AG04450 (cell line): ENCODE data around the gene SPRED2. TPM values are rescaled to one million over a fixed set of nuclear protein-coding genes. Genes with fewer than 3 reads are reported as not detected.
"Not testable (repeated sequence)": the region's sequence is repeated elsewhere in the genome, so short reads cannot be mapped to it uniquely, and the experiment has no call there.

Experiments used
- CTCF ChIA-PET: fragments of 300-600, 350-600 bp; formaldehyde crosslinking; extraction: SDS; loops from one replicate; lab custom pipeline; 2022; ENCODE audit warnings: antibody characterized with exemption, inconsistent platforms; lab: Charles Lee
- POLR2A ChIA-PET: fragments of 350-600 bp; formaldehyde crosslinking; extraction: SDS; loops from one replicate; lab custom pipeline; 2021; ENCODE audit warnings: antibody characterized with exemption, inconsistent platforms; lab: Yijun Ruan, JAX
- DNase-seq: peaks from one replicate; pipeline ENCODE4 v3.0.0-alpha.2; 2011; ENCODE audit warnings: low read depth, low spot score
- H3K27ac ChIP-seq: one replicate; pipeline ENCODE4 v1.5.1; 2012; ENCODE audit warnings: low read depth, low read length, control low read depth
- H3K27me3 ChIP-seq: one replicate; pipeline ENCODE4 v1.6.0; 2012; ENCODE audit warnings: low read length; ENCODE audit not compliant: control insufficient read depth, insufficient read depth
- H3K4me3 ChIP-seq: 2 replicates; pipeline ENCODE4 v1.5.1; 2011; ENCODE audit warnings: mild to moderate bottlenecking, low read depth, low read length, control low read depth
- H3K9me3 ChIP-seq: 2 replicates; pipeline ENCODE4 v1.5.1; 2012; ENCODE audit warnings: low read length; ENCODE audit not compliant: control insufficient read depth, insufficient read depth
- polyA plus RNA-seq: library from polyadenylated mRNA; depleted of rRNA; stranded (reverse); fragments of >200 nt; gene quantifications from 2 replicates; pipeline ENCODE4 v1.2.3, GENCODE V29; 2011
- TF ChIP-seq, protein P1 (sequence below): IDR thresholded peaks from 2 replicates; pipeline ENCODE4 v1.5.1; 2011; ENCODE audit warnings: low read depth, low read length, control low read depth, inconsistent platforms

The SPRED2 gene
- polyA plus RNA-seq, 1 experiment = 18.6 TPM

DNA sequence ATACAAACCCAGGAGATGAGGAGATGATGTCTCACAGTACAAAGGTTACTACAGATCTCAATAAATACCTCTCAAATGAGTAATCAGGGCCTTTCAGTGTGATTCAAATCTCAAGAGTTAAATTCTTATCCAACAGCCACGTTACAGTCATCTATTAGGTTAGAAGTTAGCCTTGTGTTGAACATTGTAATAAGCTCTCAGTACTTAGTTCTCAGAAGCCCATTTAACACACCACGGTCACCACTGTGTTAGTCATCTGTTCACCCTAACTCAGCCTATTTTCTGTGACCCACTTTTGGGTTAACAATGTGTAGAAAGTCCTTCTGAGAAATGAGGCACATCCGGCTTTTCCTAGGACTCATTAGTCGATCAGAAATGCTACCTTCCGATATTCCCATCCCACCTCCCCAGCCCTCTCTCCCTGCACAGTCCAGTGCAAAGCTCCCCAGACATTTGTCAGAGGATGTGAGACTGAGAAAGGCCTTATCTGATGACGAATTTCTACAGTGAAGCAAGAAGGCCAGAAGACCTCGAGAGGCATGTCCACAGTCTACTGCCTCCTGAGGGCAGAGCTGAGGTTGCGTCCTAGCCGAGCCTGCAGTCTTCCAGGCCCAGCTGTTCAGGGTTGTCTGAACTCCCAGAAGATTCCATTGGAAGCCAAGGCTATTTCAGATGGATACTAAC, 112.2 kb downstream of the SPRED2 start:
- no peak overlapping the region; the same call in 1 of the 2 replicates for H3K4me3 ChIP-seq
- H3K27ac ChIP-seq = peak overlapping the region; percentile 99
- H3K27me3 ChIP-seq = no peaks in the 10 kb centered on the region
- POLR2A ChIA-PET = interaction anchor here (0.5 to 2.1 kb wide), 12 partner anchors 10 to 190 kb away, joined by 3 to 8 read pairs (median 4); partner anchors contain the start of genes ACTR2 and RAB1A
- TF ChIP-seq, protein P1, sequence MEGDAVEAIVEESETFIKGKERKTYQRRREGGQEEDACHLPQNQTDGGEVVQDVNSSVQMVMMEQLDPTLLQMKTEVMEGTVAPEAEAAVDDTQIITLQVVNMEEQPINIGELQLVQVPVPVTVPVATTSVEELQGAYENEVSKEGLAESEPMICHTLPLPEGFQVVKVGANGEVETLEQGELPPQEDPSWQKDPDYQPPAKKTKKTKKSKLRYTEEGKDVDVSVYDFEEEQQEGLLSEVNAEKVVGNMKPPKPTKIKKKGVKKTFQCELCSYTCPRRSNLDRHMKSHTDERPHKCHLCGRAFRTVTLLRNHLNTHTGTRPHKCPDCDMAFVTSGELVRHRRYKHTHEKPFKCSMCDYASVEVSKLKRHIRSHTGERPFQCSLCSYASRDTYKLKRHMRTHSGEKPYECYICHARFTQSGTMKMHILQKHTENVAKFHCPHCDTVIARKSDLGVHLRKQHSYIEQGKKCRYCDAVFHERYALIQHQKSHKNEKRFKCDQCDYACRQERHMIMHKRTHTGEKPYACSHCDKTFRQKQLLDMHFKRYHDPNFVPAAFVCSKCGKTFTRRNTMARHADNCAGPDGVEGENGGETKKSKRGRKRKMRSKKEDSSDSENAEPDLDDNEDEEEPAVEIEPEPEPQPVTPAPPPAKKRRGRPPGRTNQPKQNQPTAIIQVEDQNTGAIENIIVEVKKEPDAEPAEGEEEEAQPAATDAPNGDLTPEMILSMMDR = peak; percentile 74
- CTCF ChIA-PET = interaction anchor here (0.5 to 2.1 kb wide), 12 partner anchors 9 to 108 kb away, joined by 3 to 8 read pairs (median 4); no protein-coding TSS in a partner anchor
- no peaks in the 10 kb centered on the region for H3K9me3 ChIP-seq
- peak; percentile 82 for DNase-seq

GRCh38 chr2:65319674-65320041, 112.7 kb downstream of the SPRED2 start:
- TF ChIP-seq, protein P1 = no peak
- CTCF ChIA-PET = interaction anchor here (0.9 to 2.1 kb wide), 9 partner anchors 8 to 108 kb away, joined by 3 to 8 read pairs (median 4); no protein-coding TSS in a partner anchor
- Histone ChIP-seq H3K4me3 (no peak overlapping the region), H3K27ac (peak overlapping the region; percentile 97), H3K9me3 (no peaks in the 10 kb centered on the region), H3K27me3 (no peaks in the 10 kb centered on the region)
- POLR2A ChIA-PET = interaction anchor here (0.6 to 2.1 kb wide), 9 partner anchors 9 to 117 kb away, joined by 3 to 8 read pairs (median 7); partner anchors contain the start of gene ACTR2
- no peak for DNase-seq

- CTCF ChIA-PET = interaction anchor here (1.5 to 1.7 kb wide), 3 partner anchors 15 to 109 kb away, joined by 3 to 6 read pairs (median 3); no protein-coding TSS in a partner anchor
- TF ChIP-seq, protein P1 = no peak
- Histone ChIP-seq H3K27ac (peak overlapping the region; percentile 97), H3K27me3 (no peaks in the 10 kb centered on the region), H3K4me3 (no peak overlapping the region), H3K9me3 (no peaks in the 10 kb centered on the region)
- POLR2A ChIA-PET = interaction anchor here (0.8 to 2.1 kb wide), 5 partner anchors 9 to 117 kb away, joined by 3 to 8 read pairs (median 7); no protein-coding TSS in a partner anchor
- no peak for DNase-seq
These were observed 113.2 kb downstream of the SPRED2 start for GRCh38 chr2:65319072-65319673.

- ChIA-PET POLR2A (no interaction called here), CTCF (no interaction called here)
- no peaks in the 10 kb centered on the region for H3K27me3 ChIP-seq
- no peak for DNase-seq
- TF ChIP-seq, protein P1 = no peak
- peaks cover 5% of the 10 kb centered on the region; the same call in 1 of the 2 replicates for H3K9me3 ChIP-seq
- no peak overlapping the region for H3K4me3 ChIP-seq
- no peak overlapping the region for H3K27ac ChIP-seq
These were observed 114.6 kb downstream of the SPRED2 start for GRCh38 chr2:65317841-65318240.

- H3K27ac ChIP-seq, DNase-seq, POLR2A ChIA-PET, H3K4me3 ChIP-seq, CTCF ChIA-PET, H3K9me3 ChIP-seq, H3K27me3 ChIP-seq: not testable (repeated sequence)
These were observed 115.0 kb downstream of the SPRED2 start for GRCh38 chr2:65317351-65317750.
